ENCODE results near the gene RRP7A.

GRCh38 chr22:42492323-42492690 lies 27.3 kb downstream of the RRP7A start:
- TF ChIP-seq CTCF (IDR thresholded peaks at IDR 0.05) (no peak), POLR2A (IDR thresholded peaks at IDR 0.05) (no peak)
